Right renal pelvis (tissue), 4 donors: ENCODE data around the gene DOK1. TPM values are rescaled to one million over a fixed set of nuclear protein-coding genes. Genes with fewer than 3 reads are reported as not detected.
"Not testable (repeated sequence)": the region's sequence is repeated elsewhere in the genome, so short reads cannot be mapped to it uniquely, and the experiment has no call there.

Source experiments
- DNase-seq, 4 donors: peaks; one replicate each; pipeline ENCODE4 v3.0.0-alpha.2; 2013; ENCODE audit warnings: low read depth in 4 of 4, low spot score in 3 of 4, missing footprints in 1 of 4
- polyA plus RNA-seq, 4 donors: library from polyadenylated mRNA; unstranded; fragments of 120-200 nt; gene quantifications; one replicate each; pipeline ENCODE4 v1.2.1, GENCODE V29; 2013; ENCODE audit not compliant: insufficient read length in 4 of 4

DOK1 gene
- polyA plus RNA-seq, 4 donors, result 7.8 to 10.2 (median 8.7) TPM

DNA sequence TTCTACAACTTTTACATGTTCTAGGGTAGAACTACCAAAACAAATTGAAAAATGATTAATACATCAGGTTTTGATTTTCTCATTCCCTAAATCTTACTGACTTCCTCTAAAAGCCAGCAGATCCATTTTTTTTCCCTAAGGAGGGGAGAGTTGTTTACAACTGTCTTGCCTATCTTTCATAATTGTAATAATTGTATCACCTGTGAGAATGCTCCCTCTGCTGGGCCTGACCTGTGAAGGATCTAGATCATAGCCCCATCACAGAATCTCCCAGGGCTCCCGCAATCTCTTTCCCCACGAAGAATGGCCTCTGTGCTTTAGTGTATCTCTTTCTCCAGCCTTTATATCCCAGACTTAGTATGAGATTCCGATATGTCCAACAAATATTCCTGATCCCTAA lies 9.9 kb upstream of the DOK1 start:
- no peak for DNase-seq

GRCh38 chr2:74546004-74546403 lies 8.5 kb upstream of the DOK1 start:
- DNase-seq, result no peak

- no peak for DNase-seq
Measured at GRCh38 chr2:74548285-74548899, 6.1 kb upstream of the DOK1 start.

- peak in 1 of 4 donors; percentile 32 for DNase-seq
Measured at GRCh38 chr2:74548900-74549826, 5.4 kb upstream of the DOK1 start.

DNA sequence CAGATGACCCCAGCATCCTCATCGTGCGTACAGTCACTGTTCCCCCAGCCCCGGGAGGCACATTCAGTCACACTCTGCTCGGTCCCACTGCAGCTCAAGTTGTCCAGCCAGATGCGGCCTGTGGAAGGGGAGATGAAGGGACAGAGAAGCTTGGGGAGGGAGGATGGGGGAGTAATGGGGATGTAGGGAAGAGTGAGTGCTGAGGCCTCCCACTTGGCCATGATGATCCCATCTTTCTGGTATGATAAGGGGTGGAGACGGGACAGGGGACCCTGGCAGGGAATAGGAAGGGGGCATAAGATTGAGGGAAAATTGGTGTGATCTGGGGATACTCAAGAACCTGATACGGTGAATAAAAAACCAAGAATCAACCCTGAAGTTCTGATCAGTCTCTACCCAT lies 4.3 kb upstream of the DOK1 start:
- DNase-seq, result no peak

GRCh38 chr2:74551530-74551929 lies 3.0 kb upstream of the DOK1 start:
- DNase-seq, result no peak

DNA sequence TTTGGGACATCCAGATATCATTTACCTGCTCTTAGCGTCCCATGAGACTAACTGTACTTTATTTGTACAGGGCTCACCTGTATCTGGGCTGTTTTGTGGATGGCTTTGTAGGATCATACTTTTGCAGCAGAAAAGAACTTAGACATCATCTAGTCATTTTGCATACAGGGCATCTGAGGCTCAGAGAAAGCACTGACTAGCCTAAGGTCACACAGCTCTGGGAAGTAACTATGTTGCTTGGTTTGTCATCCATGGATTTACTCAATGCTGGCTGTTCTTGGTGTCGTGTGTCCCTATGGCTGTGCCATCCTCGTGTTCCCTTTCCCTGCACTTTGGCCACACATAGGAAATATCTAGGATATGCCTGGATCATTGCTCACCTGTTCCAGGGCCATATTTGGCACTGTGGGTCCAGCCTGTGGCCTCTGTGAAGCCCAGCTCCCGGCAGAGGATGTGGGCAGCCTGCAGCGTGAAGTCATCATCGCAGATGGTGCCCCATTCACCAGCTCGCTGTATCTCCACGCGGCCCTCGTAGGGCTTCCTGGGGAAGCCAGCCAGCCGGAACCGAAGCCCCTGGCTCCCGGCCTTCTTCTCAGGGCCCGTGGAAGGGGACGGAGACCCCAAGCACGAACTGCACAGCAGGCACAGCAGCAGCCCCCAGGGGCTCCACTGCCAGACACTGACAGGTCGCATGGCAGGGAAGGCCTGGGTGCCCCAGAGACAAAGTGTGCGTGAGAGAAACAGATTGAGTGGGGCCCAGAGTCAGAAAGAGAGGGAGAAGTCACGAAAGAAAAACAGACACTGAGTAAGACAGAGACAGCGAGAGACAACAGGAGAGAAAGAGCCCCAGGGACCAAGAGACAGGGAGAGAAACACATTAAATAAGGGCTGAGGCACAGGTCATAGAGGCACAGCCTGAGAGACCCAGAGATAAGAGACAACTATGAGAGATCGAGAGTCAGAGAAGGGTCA lies 2.3 kb upstream of the DOK1 start:
- DNase-seq, result no peak

DNA sequence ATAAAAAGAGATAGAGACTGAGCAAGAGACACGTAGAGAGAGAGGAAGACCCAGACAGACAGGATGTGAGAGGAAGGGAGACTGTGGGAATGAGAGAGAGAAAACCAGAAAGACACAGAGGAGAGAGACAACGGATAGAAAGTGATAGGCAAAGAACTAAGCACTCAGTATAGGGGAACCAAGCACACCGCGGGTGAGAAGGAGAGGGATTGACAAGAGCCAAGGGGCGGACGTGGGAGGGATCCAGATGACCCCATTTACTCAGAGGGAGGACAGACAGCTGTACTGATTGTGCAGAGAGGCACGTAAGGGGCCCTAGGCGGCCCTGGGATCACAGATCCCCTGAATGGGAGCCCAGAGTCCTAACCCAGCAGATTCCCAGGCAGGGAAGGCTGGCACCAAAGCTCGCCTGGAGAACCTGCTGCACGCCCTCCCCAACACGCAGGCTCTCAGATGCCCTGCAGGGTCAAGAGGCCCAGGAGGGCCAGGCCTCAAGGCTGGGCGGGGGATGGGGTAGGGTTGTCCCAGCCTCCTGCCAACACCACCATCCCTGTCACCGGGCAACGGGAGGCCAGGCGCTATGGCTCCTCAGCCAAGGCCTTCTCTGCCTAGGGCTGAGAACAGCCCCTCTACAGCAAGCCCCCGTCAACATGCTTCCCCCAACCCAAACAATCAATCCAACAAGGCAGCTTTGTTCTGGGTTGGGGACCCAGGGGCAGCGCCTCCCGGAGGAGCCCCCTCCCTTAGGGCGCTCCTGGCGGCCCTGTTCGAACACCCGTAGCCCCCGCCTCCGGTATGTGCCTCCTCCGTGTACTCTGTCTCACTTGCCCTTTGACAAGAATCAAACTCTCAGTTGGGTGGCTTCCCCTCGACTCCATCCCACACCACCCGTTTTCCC lies 1.4 kb upstream of the DOK1 start:
- no peak for DNase-seq

DNA sequence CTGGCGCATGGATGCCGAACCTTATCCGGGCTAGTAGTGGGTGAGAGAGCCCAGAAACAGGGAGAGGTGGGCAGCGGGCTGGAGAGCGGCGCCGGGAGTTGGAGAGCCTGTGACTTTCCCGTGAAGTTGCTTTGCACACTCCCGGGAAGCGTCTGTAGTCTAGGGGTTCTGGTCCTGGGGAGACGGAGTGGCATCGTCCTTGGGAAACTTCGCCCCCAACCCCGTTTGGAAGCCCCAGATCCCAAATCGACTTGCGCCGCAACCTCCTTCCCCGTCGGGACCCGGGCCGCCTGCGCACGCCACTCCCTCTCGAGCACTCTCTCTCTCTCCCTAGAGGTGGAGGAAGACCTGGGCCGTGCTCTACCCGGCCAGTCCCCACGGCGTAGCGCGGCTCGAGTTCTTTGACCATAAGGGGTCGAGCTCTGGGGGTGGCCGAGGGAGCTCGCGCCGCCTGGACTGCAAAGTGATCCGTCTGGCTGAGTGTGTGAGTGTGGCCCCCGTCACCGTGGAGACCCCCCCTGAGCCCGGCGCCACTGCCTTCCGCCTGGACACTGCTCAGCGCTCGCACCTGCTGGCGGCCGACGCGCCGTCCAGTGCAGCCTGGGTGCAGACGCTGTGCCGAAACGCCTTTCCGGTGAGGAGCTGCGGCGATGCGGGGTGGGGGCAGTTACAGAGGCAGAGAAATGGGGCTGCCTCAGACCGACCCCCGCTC lies 456 bp downstream of the DOK1 start:
- DNase-seq, result peak in 1 of 4 donors; percentile 63

- DNase-seq, result no peak
Measured at GRCh38 chr2:74555610-74556103, 1.1 kb downstream of the DOK1 start.

DNA sequence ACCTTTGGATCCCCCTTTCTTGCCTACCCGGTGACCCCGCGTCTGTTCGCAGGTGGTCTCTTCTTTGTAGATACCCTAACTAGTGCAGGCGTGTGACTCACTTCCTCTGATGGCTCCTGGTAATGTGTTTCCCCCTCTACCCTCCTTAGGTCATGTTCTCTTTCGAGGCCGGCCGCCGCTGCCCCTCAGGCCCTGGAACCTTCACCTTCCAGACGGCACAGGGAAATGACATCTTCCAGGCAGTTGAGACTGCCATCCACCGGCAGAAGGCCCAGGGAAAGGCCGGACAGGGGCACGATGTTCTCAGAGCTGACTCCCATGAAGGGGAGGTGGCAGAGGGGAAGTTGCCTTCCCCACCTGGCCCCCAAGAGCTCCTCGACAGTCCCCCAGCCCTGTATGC lies 1.6 kb downstream of the DOK1 start:
- no peak for DNase-seq

DNA sequence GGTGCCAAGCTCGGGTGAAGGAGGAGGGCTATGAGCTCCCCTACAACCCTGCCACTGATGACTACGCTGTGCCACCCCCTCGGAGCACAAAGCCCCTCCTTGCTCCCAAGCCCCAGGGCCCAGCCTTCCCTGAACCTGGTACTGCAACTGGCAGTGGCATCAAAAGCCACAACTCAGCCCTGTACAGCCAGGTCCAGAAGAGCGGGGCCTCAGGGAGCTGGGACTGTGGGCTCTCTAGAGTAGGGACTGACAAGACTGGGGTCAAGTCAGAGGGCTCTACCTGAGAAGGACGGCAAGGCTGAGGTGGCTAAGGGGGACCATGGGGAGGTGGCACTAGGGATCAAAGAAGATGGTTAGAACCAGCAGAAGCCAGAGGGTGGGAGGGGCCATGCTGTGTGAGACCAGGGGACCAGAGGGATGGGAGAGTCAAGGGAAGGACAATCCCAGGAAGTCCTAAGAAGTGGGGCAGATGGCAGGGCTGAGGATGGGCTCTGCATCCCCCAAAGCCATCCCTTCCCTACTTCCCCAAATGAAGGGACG lies 2.4 kb downstream of the DOK1 start:
- no peak for DNase-seq

DNA sequence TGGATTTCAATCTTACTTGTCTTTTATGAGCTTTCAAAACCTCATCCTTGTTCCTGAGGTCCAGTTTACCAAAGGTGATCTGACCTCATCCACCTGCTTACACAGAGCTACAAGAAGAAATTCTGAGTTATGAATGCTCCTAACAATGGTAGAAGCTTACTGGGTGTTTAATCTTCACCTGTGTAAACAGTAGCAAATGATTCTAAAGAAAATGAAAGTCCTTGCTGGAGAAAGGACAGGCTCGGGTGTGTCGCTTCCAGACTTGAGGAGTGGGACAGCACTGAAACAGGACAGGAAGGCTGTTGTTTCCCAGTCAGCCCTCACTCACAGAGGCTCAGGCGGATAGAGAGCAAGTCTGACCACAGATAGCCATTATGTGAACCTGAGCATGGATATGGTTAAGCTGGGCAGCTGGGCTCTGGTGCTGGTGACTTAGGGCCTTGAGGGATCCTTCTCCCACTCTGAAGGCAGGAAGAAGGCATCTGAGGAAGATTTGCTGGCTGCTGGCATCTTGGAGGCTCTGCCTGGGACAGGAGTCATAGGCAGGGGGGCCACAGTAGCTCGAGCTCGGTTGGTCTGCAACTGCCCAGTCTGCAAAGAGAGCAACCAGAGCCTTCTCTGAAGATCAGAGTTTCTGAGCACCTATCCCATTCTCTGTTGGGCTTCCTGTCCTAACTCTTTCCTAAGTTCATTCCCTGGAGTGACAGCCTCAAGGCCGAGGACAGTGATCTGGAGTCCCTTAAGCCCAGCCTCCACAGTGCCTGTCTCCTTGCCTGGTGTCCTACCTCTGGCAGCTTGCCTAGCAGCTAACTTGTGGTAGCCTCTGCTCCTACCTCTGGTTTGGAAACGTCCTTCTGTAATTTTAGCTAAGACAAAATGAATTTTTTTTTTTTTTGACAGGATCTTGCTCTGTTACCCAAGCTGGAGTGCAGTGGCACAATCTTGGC lies 4.0 kb downstream of the DOK1 start:
- DNase-seq, result no peak

GRCh38 chr2:74559912-74560311 lies 5.4 kb downstream of the DOK1 start:
- no peak for DNase-seq

DNA sequence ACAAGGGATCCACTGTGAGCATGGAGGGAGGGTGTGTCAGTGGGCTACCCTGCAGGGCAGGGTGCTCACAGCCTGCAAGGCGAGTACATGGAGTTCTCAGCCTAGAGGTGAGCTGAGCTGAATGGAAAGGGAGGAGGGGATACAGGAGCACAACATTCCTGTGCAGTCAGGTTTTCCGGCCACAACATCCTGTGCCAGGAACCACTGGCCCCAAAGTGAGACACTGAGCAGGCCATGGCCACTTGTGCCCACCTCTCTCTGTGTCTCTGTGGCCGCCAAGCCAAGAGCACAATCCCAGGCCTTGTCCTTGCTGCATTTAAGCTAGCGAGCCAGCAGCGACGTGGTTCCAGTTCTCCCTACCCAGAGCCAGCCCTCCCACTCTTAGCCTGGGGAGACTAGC lies 6.1 kb downstream of the DOK1 start:
- no peak for DNase-seq

- not testable (repeated sequence) for DNase-seq
Measured at GRCh38 chr2:74561022-74561421, 6.5 kb downstream of the DOK1 start.

GRCh38 chr2:74562126-74562775 lies 7.7 kb downstream of the DOK1 start:
- DNase-seq, result no peak
